ENCODE measurements around the gene TMEM178B. TPM values are rescaled to one million over a fixed set of nuclear protein-coding genes. Genes with fewer than 3 reads are reported as not detected.

Gene TMEM178B
- total RNA-seq, 4 donors from 2014 or later = under 0.01 to 0.94 (median 0.35) TPM

DNA sequence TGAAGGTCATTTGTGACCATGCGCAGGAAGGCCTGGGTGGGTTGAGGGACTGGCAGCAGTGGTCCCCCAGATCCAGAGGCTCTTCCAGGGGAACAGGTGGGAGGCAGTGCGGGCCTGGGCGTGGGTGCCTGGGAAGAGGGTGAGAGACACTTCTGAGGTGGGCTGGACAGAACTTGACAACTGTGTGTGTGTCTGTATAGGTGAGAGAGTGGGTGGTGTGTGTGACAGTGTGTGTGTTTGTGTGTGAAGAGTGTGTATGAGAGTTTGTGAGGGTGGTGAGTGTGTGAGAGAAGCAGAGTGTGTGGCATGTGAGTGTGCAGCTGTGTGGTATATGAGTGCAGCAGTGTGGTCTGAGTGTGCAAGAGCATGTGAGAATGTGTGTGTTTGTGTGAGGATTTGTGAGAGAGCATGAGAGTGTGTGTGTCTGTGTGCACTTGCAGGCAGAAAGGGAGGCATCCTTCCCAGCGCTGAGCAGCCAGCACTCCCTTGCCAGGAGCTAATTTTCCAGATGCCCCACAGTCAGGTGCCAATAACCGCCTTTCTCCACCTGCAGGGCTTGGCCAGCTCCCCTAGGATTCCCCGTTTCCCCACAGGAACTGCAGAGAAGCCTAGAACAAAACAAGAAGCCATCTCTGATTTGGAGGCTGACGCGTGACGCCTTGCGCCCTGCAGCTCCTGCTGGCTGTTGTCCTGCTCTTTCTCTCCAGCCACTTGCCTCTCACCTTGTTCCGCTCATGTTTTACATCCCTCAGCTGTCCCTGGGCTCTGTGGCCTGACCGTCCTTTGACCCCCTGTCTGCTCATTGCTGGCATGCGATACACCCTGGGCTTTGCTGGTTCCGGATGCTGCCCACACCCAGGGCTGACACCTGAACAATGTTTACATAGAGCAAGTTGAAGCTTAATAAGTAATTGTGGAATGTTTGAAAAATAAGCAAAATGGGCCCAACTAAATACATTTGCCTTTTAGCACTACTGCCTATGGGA is 88.0 kb downstream of the TMEM178B start:
- no peak for TF ChIP-seq CTCF (IDR thresholded peaks at IDR 0.05; ENCODE audit: low read depth)

- TF ChIP-seq CTCF (IDR thresholded peaks at IDR 0.05; ENCODE audit: low read depth) = no peak
Observed at GRCh38 chr7:141165521-141165920, 91.7 kb downstream of the TMEM178B start.

DNA sequence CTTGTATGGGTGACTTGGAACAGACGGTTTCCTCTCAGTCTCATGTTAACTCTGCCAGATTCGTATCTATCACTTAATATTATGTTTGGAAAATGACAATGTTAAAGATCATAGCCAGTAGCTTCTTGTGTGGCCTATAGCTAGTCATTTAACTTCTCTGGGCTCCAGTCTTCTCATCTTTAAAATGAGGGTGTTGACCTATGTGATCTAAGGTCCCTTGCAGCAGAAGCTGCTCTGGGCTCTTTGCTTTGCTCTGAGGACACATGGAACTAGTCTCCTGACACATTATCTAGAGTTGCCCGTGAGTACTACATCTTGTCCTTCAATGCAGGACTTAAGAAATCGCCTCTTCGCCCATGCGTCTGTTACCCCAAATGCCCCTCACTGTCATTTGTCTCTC is 93.1 kb downstream of the TMEM178B start:
- TF ChIP-seq CTCF (IDR thresholded peaks at IDR 0.05; ENCODE audit: low read depth) = no peak

GRCh38 chr7:141167381-141167964 is 93.6 kb downstream of the TMEM178B start:
- no peak for TF ChIP-seq CTCF (IDR thresholded peaks at IDR 0.05; ENCODE audit: low read depth)

DNA sequence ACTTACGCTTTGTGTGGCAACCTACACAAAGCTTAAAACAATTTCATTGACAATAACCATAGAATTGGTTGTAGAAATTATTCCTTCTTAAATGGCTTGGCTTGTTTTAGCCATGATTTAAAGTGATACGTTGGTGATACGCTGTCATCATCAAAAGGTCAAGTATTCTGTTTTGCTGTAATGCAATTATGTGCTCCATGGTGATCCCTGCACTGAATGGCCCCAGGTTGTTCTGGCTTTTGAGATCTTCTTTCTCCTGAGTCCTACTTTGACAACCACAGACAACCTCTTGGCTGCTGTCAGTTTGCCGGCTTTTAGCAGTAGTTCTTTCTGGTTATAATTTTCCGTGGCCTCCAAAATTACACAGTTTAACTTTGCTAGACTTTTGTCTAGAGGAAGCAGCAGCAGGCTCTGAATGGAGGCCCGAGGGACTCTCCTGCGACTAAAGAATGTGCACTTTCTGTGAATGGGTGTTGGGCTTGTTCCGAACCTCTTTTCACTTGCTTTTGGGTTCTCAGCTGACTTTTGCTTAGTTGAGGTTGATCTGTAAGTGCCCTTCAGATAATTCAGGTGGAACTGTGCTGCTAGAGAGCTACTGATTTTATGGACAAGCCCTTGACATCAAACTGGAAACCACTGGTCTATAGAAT is 104.7 kb downstream of the TMEM178B start:
- TF ChIP-seq CTCF (IDR thresholded peaks at IDR 0.05; ENCODE audit: low read depth) = no peak

DNA sequence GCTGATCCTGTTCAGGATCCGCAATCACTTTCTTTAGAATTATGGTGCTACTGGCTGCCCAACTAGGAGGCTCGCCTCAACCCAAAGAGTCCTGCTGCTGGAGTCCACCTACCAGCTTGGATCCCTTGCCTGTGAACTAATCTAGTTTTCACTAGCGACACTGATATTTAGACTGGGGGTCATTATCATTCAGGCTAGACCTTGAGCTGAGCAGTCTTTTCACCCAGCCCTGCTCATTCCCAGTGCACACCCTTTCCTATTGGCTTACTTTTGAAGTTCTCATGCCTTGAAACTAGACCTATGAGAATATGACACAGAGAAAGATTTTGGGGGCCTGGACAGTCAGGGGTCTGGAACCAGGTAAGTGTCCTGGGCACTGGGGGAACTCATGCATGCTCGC is 107.9 kb downstream of the TMEM178B start:
- TF ChIP-seq CTCF (IDR thresholded peaks at IDR 0.05; ENCODE audit: low read depth) = no peak

Measured in subcutaneous adipose tissue (tissue), 4 donors.